K562 (cell line): ENCODE data around the gene SEZ6. TPM values are rescaled to one million over a fixed set of nuclear protein-coding genes. Genes with fewer than 3 reads are reported as not detected.

Experiments used
- CCNT2 ChIP-seq: IDR thresholded peaks from 2 replicates; pipeline ENCODE4 v1.6.1; 2011; ENCODE audit warnings: borderline replicate concordance, low read depth, mild to moderate bottlenecking, moderate library complexity, mixed read lengths, low read length; ENCODE audit not compliant: insufficient read length; ENCODE audit errors: extremely low read depth
- CEBPB ChIP-seq: fragments of 450-650 bp; IDR thresholded peaks from 2 replicates; pipeline ENCODE4 v1.6.1; 2016; ENCODE audit warnings: missing genetic modification characterization, missing compliant biosample characterization
- CHD2 ChIP-seq: IDR thresholded peaks from 2 replicates; pipeline ENCODE4 v1.6.1; 2011; ENCODE audit warnings: low read depth, low read length
- DNMT1 ChIP-seq: fragments of 450-650 bp; IDR thresholded peaks from 2 replicates; pipeline ENCODE4 v1.6.1; 2016; ENCODE audit warnings: antibody characterized with exemption, mild to moderate bottlenecking
- GABPB2 ChIP-seq: fragments of 250-450 bp; sonication (Bioruptor Pico); conservative IDR thresholded peaks from 2 replicates; pipeline ENCODE4 v1.5.1; 2021; ENCODE audit warnings: mild to moderate bottlenecking
- GTF2F1 ChIP-seq: IDR thresholded peaks from 2 replicates; pipeline ENCODE4 v1.6.1; 2011; ENCODE audit warnings: low read depth, low read length, improper control_type of control experiment
- JUN ChIP-seq, 2 experiments: sonication (generic) in 1 of 2; formaldehyde crosslinking in 1 of 2; IDR thresholded peaks; 2 replicates each; pipeline versions ENCODE4 v1.6.1 to v1.8.0; 2012 to 2022; ENCODE audit warnings: borderline replicate concordance in 2 of 2, mild to moderate bottlenecking in 2 of 2, improper control_type of control experiment in 1 of 2, low read depth in 1 of 2, low read length in 1 of 2, missing genetic modification reagents in 1 of 2
- LEF1 ChIP-seq: fragments of 450-650 bp; IDR thresholded peaks from 2 replicates; pipeline ENCODE4 v1.6.1; 2016; ENCODE audit warnings: mild to moderate bottlenecking
- MAZ ChIP-seq, 2 experiments: fragments of 450-650 bp in 1 of 2; sonication (generic) in 1 of 2; formaldehyde crosslinking; IDR thresholded peaks in 1 of 2; conservative IDR thresholded peaks in 1 of 2; 2 replicates each; pipeline versions ENCODE4 v1.4.0 to v1.5.0; 2020; ENCODE audit warnings: mild to moderate bottlenecking in 1 of 2, missing genetic modification reagents in 1 of 2
- NFYB ChIP-seq: IDR thresholded peaks from 2 replicates; pipeline ENCODE4 v1.6.1; 2011; ENCODE audit warnings: mild to moderate bottlenecking, moderate library complexity; ENCODE audit not compliant: insufficient read length; ENCODE audit errors: extremely low read depth
- PHF8 ChIP-seq: fragments of 200-600 bp; sonication (generic); IDR thresholded peaks from 2 replicates; pipeline ENCODE4 v1.6.1; 2012; ENCODE audit warnings: mixed run types, mild to moderate bottlenecking, inconsistent platforms, low read length, moderate library complexity, borderline replicate concordance
- POLR2H ChIP-seq: IDR thresholded peaks from 2 replicates; pipeline ENCODE4 v1.6.1; 2016; ENCODE audit warnings: missing genetic modification characterization, low read depth, mild to moderate bottlenecking, control low read depth, missing compliant biosample characterization, moderate library complexity
- RAD21 ChIP-seq, 2 experiments: fragments of 250-450 bp in 1 of 2; fragments of 450-650 bp in 1 of 2; sonication (Bioruptor Pico) in 1 of 2; formaldehyde crosslinking in 1 of 2; IDR thresholded peaks in 1 of 2; conservative IDR thresholded peaks in 1 of 2; 2 replicates each; pipeline versions ENCODE4 v1.4.0 to v1.8.0; 2020 to 2022; ENCODE audit warnings: mild to moderate bottlenecking in 2 of 2, moderate library complexity in 1 of 2
- TAF15 ChIP-seq: fragments of 200-400 bp; formaldehyde crosslinking; IDR thresholded peaks from 2 replicates; pipeline ENCODE4 v1.6.1; 2017; ENCODE audit warnings: mild to moderate bottlenecking, low read depth, low read length, moderate library complexity
- ZKSCAN8 ChIP-seq: fragments of 200-800 bp; sonication (Bioruptor generic); IDR thresholded peaks from 2 replicates; pipeline ENCODE4 v1.6.1; 2016; ENCODE audit warnings: missing genetic modification characterization, missing compliant biosample characterization
- ZNF3 ChIP-seq: fragments of 250-450 bp; sonication (Bioruptor Pico); IDR thresholded peaks from 2 replicates; pipeline ENCODE4 v1.5.0; 2021; ENCODE audit warnings: mild to moderate bottlenecking, moderate library complexity
- ZNF311 ChIP-seq: fragments of 250-450 bp; sonication (Bioruptor Pico); IDR thresholded peaks from 2 replicates; pipeline ENCODE4 v1.4.0; 2020; ENCODE audit warnings: mild to moderate bottlenecking, moderate library complexity
- ZNF324 ChIP-seq: fragments of 250-450 bp; sonication (Bioruptor Pico); IDR thresholded peaks from 2 replicates; pipeline ENCODE4 v1.4.0; 2020; ENCODE audit warnings: mild to moderate bottlenecking
- ZNF57 ChIP-seq: fragments of 450-650 bp; formaldehyde crosslinking; IDR thresholded peaks from 2 replicates; pipeline ENCODE4 v1.4.0; 2020; ENCODE audit warnings: mild to moderate bottlenecking, moderate library complexity
- ZNF695 ChIP-seq: fragments of 450-650 bp; formaldehyde crosslinking; IDR thresholded peaks from 2 replicates; pipeline ENCODE4 v1.4.0; 2020; ENCODE audit warnings: mild to moderate bottlenecking, moderate library complexity
- polyA plus RNA-seq, 8 experiments: library from polyadenylated mRNA; depleted of rRNA in 4 of 8; stranded (reverse) in 5 of 8; unstranded in 3 of 8; fragments of >200 nt; fragmentation: Nextera tagmentation in 2 of 8; fragmentation: Illumina TruSeq in 1 of 8; extraction: Ambion mirVana in 2 of 8; extraction: Trizol in 1 of 8; gene quantifications; 2 replicates each; pipeline versions ENCODE4 v1.2.1 to v1.2.3, GENCODE V29; 2011 to 2014; ENCODE audit warnings: inconsistent platforms in 1 of 8, missing spikeins in 1 of 8
- total RNA-seq, 7 experiments: library from RNA; depleted of rRNA in 6 of 7; stranded (reverse); fragments of >200 nt in 6 of 7; fragmentation: Illumina TruSeq in 2 of 7; extraction: Trizol in 2 of 7; gene quantifications; 2 replicates each; pipeline versions ENCODE4 v1.2.1 to v1.2.3, GENCODE V29; 2011 to 2021; ENCODE audit warnings: low replicate concordance in 1 of 7
- TF ChIP-seq, protein P1 (sequence below): sonication (generic); formaldehyde crosslinking; IDR thresholded peaks from 2 replicates; pipeline ENCODE4 v1.9.0; 2022; ENCODE audit warnings: mild to moderate bottlenecking, missing genetic modification reagents
- TF ChIP-seq, protein P2 (sequence below): sonication (generic); formaldehyde crosslinking; IDR thresholded peaks from 2 replicates; pipeline ENCODE4 v1.8.1; 2023; ENCODE audit warnings: mild to moderate bottlenecking, missing genetic modification reagents
- TF ChIP-seq, protein P3 (sequence below): fragments of 450-650 bp; formaldehyde crosslinking; IDR thresholded peaks from 2 replicates; pipeline ENCODE4 v1.4.0; 2020; ENCODE audit warnings: mild to moderate bottlenecking, moderate library complexity

Gene SEZ6
- total and polyA plus RNA-seq, 9 of the 15 experiments (the other 6 are each of a cell fraction or from before 2014, with no cell fraction given) = not detected

DNA sequence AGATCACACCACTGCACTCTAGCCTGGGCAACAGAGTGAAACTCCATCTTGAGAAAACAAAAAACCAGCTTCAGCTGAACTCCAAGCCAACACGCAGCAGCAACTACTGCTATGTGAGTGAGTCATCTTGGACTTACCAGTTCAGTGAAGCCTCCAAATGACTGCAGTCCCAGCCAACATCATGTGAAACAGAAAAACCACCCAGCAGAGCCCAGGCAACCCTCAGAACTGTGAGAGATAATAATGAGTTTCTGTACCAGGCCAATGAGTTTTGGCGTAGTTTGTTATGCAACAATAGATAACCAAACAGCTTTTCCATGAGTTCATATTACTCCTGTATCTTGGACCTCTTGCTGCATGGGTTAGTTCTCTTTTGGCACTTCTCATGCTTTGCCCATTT, 77.8 kb downstream of the SEZ6 start (continued):
- TF ChIP-seq, protein P1, sequence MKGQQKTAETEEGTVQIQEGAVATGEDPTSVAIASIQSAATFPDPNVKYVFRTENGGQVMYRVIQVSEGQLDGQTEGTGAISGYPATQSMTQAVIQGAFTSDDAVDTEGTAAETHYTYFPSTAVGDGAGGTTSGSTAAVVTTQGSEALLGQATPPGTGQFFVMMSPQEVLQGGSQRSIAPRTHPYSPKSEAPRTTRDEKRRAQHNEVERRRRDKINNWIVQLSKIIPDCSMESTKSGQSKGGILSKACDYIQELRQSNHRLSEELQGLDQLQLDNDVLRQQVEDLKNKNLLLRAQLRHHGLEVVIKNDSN = no peak
- no peak for TF ChIP-seq GTF2F1
- no peak for TF ChIP-seq PHF8
- no peak for TF ChIP-seq ZNF3
- TF ChIP-seq ZNF695 = no peak
- TF ChIP-seq RAD21 (CRISPR knock-in tag; conservative IDR thresholded peaks at IDR 0.05 in 1 of 2, IDR thresholded peaks at IDR 0.05 in 1 of 2) = no peak
- TF ChIP-seq ZNF57 (CRISPR knock-in tag) = no peak
- TF ChIP-seq TAF15 = no peak
- TF ChIP-seq CHD2 = no peak
- no peak for TF ChIP-seq ZKSCAN8 (CRISPR knock-in tag)
- 0 out of 4 replicates have a peak, but pooled peaks of 1 of the 2 experiments have one; percentile 41 for TF ChIP-seq MAZ (CRISPR knock-in tag; conservative IDR thresholded peaks at IDR 0.05 in 1 of 2, IDR thresholded peaks at IDR 0.05 in 1 of 2)
- no peak for TF ChIP-seq CCNT2
- TF ChIP-seq, protein P2, sequence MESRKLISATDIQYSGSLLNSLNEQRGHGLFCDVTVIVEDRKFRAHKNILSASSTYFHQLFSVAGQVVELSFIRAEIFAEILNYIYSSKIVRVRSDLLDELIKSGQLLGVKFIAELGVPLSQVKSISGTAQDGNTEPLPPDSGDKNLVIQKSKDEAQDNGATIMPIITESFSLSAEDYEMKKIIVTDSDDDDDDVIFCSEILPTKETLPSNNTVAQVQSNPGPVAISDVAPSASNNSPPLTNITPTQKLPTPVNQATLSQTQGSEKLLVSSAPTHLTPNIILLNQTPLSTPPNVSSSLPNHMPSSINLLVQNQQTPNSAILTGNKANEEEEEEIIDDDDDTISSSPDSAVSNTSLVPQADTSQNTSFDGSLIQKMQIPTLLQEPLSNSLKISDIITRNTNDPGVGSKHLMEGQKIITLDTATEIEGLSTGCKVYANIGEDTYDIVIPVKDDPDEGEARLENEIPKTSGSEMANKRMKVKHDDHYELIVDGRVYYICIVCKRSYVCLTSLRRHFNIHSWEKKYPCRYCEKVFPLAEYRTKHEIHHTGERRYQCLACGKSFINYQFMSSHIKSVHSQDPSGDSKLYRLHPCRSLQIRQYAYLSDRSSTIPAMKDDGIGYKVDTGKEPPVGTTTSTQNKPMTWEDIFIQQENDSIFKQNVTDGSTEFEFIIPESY (CRISPR knock-in tag) = no peak
- no peak for TF ChIP-seq GABPB2 (CRISPR knock-in tag)
- peak; percentile 81 for TF ChIP-seq CEBPB
- no peak for TF ChIP-seq NFYB
- no peak for TF ChIP-seq POLR2H
- TF ChIP-seq LEF1 = no peak
- no peak for TF ChIP-seq DNMT1
- TF ChIP-seq, protein P3, sequence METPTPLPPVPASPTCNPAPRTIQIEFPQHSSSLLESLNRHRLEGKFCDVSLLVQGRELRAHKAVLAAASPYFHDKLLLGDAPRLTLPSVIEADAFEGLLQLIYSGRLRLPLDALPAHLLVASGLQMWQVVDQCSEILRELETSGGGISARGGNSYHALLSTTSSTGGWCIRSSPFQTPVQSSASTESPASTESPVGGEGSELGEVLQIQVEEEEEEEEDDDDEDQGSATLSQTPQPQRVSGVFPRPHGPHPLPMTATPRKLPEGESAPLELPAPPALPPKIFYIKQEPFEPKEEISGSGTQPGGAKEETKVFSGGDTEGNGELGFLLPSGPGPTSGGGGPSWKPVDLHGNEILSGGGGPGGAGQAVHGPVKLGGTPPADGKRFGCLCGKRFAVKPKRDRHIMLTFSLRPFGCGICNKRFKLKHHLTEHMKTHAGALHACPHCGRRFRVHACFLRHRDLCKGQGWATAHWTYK = no peak
- peak; percentile 67 for TF ChIP-seq JUN (IDR thresholded peaks at IDR 0.05; ENCODE audit: borderline replicate concordance, low read depth, low read length)
- no peak for TF ChIP-seq JUN (CRISPR knock-in tag; IDR thresholded peaks at IDR 0.05; ENCODE audit: borderline replicate concordance)
- TF ChIP-seq ZNF324 (CRISPR knock-in tag) = no peak
- TF ChIP-seq ZNF311 (CRISPR knock-in tag) = 0 out of 2 replicates have a peak, but pooled peaks have one; percentile 37
